Fibroblast of lung (primary cell): ENCODE measurements around the gene SLC4A5. TPM values are rescaled to one million over a fixed set of nuclear protein-coding genes. Genes with fewer than 3 reads are reported as not detected.

Source experiments
- DNase-seq, 2 donors: peaks; one replicate each; pipeline versions ENCODE4 v3.0.0 to v3.0.0-alpha.2; 2010; ENCODE audit warnings: low read depth in 2 of 2
- H2AFZ ChIP-seq: 2 replicates; pipeline ENCODE4 v1.5.1; 2012; ENCODE audit warnings: low read length, control low read depth, inconsistent platforms
- H3K27ac ChIP-seq: 2 replicates; pipeline ENCODE4 v1.5.1; 2011; ENCODE audit warnings: low read length, control low read depth; ENCODE audit not compliant: insufficient read depth
- H3K27me3 ChIP-seq: 2 replicates; pipeline ENCODE4 v1.5.1; 2011; ENCODE audit warnings: mild to moderate bottlenecking, low read length; ENCODE audit not compliant: control insufficient read depth, insufficient read depth
- H3K36me3 ChIP-seq: 2 replicates; pipeline ENCODE4 v1.5.1; 2011; ENCODE audit warnings: low read length; ENCODE audit not compliant: control insufficient read depth, insufficient read depth
- H3K4me1 ChIP-seq: 2 replicates; pipeline ENCODE4 v1.5.1; 2011; ENCODE audit warnings: low read length; ENCODE audit not compliant: control insufficient read depth, insufficient read depth; ENCODE audit errors: extremely low read depth
- H3K4me2 ChIP-seq: 2 replicates; pipeline ENCODE4 v1.5.1; 2011; ENCODE audit warnings: low read length, control low read depth; ENCODE audit not compliant: insufficient read depth; ENCODE audit errors: extremely low read depth
- H3K4me3 ChIP-seq, 4 experiments: fragments of 200-600 bp in 1 of 4; sonication (generic) in 1 of 4; replicated peaks in 1 of 4; 2 replicates each; pipeline ENCODE4 v1.5.1; 2011 to 2016; ENCODE audit warnings: low read length in 4 of 4, low read depth in 3 of 4, mild to moderate bottlenecking in 3 of 4, control low read depth in 2 of 4, inconsistent platforms in 1 of 4, mixed read lengths in 1 of 4; ENCODE audit not compliant: insufficient read depth in 1 of 4; ENCODE audit errors: control extremely low read depth in 1 of 4
- H3K79me2 ChIP-seq: 2 replicates; pipeline ENCODE4 v1.5.1; 2012; ENCODE audit warnings: mild to moderate bottlenecking, low read length, inconsistent platforms; ENCODE audit not compliant: control insufficient read depth, insufficient read depth
- H3K9ac ChIP-seq: 2 replicates; pipeline ENCODE4 v1.5.1; 2011; ENCODE audit warnings: mild to moderate bottlenecking, low read length, control low read depth; ENCODE audit not compliant: insufficient read depth
- H3K9me3 ChIP-seq: 2 replicates; pipeline ENCODE4 v1.5.1; 2012; ENCODE audit warnings: low read depth, low read length; ENCODE audit not compliant: control insufficient read depth, insufficient read depth
- H4K20me1 ChIP-seq: 2 replicates; pipeline ENCODE4 v1.5.1; 2011; ENCODE audit warnings: low read length; ENCODE audit not compliant: control insufficient read depth, insufficient read depth; ENCODE audit errors: extremely low read depth
- CTCF ChIP-seq, 2 donors: IDR thresholded peaks in 1 of 2; conservative IDR thresholded peaks in 1 of 2; 1 replicate in 1 of 2; 2 replicates in 1 of 2; pipeline ENCODE4 v1.5.1; 2011 to 2012; ENCODE audit warnings: low read length in 2 of 2, control low read depth in 1 of 2, inconsistent platforms in 1 of 2, low read depth in 1 of 2, mild to moderate bottlenecking in 1 of 2
- EZH2 ChIP-seq: IDR thresholded peaks from 2 replicates; pipeline ENCODE4 v1.5.1; 2012; ENCODE audit warnings: low read length, control low read depth, mild to moderate bottlenecking; ENCODE audit errors: missing control alignments
- polyA plus RNA-seq, 2 donors: library from polyadenylated mRNA; depleted of rRNA in 1 of 2; stranded (reverse) in 1 of 2; unstranded in 1 of 2; fragments of >200 nt; gene quantifications; 2 replicates each; pipeline ENCODE4 v1.2.1, GENCODE V29; 2011 to 2012; ENCODE audit warnings: missing spikeins in 1 of 2
- total RNA-seq: library from RNA; depleted of rRNA; stranded (reverse); fragments of >200 nt; gene quantifications from 2 replicates; pipeline ENCODE4 v1.2.1, GENCODE V29; 2014

The SLC4A5 gene
- total and polyA plus RNA-seq, 2 donors (not counting 1 experiment from before 2014, with no cell fraction given): 0.12 to 0.17 TPM

- DNase-seq: no peak
- Histone ChIP-seq H3K9ac (no peak overlapping the region), H3K36me3 (peaks cover 19% of the 10 kb centered on the region), H3K4me1 (peaks cover 3% of the 10 kb centered on the region), H3K4me3 (no peak overlapping the region), H3K79me2 (peaks cover 9% of the 10 kb centered on the region), H3K27me3 (no peaks in the 10 kb centered on the region), H3K27ac (no peak overlapping the region), H3K9me3 (no peaks in the 10 kb centered on the region), H3K4me2 (no peak overlapping the region), H2AFZ (no peak overlapping the region), H4K20me1 (no peaks in the 10 kb centered on the region)
- TF ChIP-seq CTCF (conservative IDR thresholded peaks at IDR 0.05 in 1 of 2, IDR thresholded peaks at IDR 0.05 in 1 of 2; ENCODE audit: low read depth in 1 of 2, low read length in 2 of 2): no peak
- no peak for TF ChIP-seq EZH2
These were observed 30.0 kb upstream of the SLC4A5 start for GRCh38 chr2:74373221-74373676.

DNA sequence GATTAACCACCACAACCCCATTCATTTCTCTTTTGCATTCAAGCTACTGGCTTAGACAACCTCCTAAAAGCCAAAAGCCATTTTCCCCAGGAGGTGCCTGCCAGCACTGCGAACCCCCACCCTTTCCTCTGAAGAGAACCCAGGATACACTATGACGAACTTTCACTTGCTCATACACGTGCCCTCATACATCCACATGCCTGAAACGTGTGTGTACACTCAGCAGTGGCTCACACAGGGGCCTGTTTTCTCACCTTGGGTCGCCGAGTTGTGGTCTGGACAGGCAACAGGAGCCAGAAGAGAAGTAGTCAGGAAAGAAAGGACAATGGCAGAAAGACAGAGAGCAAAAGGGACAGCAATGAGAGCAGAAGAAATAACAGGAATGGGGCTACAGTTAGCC lies 29.5 kb upstream of the SLC4A5 start:
- H4K20me1 ChIP-seq: no peaks in the 10 kb centered on the region
- no peaks in the 10 kb centered on the region for H3K27me3 ChIP-seq
- peaks cover 21% of the 10 kb centered on the region for H3K36me3 ChIP-seq
- TF ChIP-seq CTCF (conservative IDR thresholded peaks at IDR 0.05 in 1 of 2, IDR thresholded peaks at IDR 0.05 in 1 of 2; ENCODE audit: low read depth in 1 of 2, low read length in 2 of 2) (no peak), EZH2 (no peak)
- H3K4me1 ChIP-seq: peaks cover 3% of the 10 kb centered on the region
- H3K9ac ChIP-seq: no peak overlapping the region
- peaks cover 6% of the 10 kb centered on the region for H3K79me2 ChIP-seq
- no peak overlapping the region for H3K27ac ChIP-seq
- H3K9me3 ChIP-seq: no peaks in the 10 kb centered on the region
- H3K4me3 ChIP-seq: no peak overlapping the region
- no peak overlapping the region for H3K4me2 ChIP-seq
- H2AFZ ChIP-seq: no peak overlapping the region
- no peak for DNase-seq

- Histone ChIP-seq H3K4me2 (no peak overlapping the region), H3K4me3 (no peak overlapping the region), H3K4me1 (peaks cover 3% of the 10 kb centered on the region), H2AFZ (no peak overlapping the region), H4K20me1 (no peaks in the 10 kb centered on the region), H3K27me3 (no peaks in the 10 kb centered on the region), H3K9ac (no peak overlapping the region), H3K79me2 (peaks cover 3% of the 10 kb centered on the region), H3K36me3 (peaks cover 27% of the 10 kb centered on the region), H3K27ac (no peak overlapping the region), H3K9me3 (no peaks in the 10 kb centered on the region)
- TF ChIP-seq CTCF (conservative IDR thresholded peaks at IDR 0.05 in 1 of 2, IDR thresholded peaks at IDR 0.05 in 1 of 2; ENCODE audit: low read depth in 1 of 2, low read length in 2 of 2) (no peak), EZH2 (no peak)
- no peak for DNase-seq
These were observed 28.2 kb upstream of the SLC4A5 start for GRCh38 chr2:74371421-74371820.
